Activated naive CD8-positive, alpha-beta T cell treated with anti-CD3 and anti-CD28 coated beads, Interleukin-2, amount 50 U/mL, for 16 hours (primary cell): ENCODE data around the gene CENPVL1.
A peak's percentile ranks its signal among the peaks of the same experiment; 100 is the strongest.
"Not testable (repeated sequence)": the region's sequence is repeated elsewhere in the genome, so short reads cannot be mapped to it uniquely, and the experiment has no call there.

ENCODE experiments used
- DNase-seq: peaks from one replicate; pipeline ENCODE4 v3.0.0-alpha.2; 2020; ENCODE audit warnings: low read depth, low spot score

The CENPVL1 gene

GRCh38 chrX:51710277-51711164 lies at the start of gene CENPVL1:
Gene CENPVL1 (plus strand): TSS chrX:51710512. CDS start chrX:51710512, 0 bp downstream.
- DNase-seq, result not testable (repeated sequence)

GRCh38 chrX:51665981-51666380 lies 44.3 kb upstream of the CENPVL1 start:
- no peak for DNase-seq

GRCh38 chrX:51679689-51680433 lies 30.5 kb upstream of the CENPVL1 start:
- DNase-seq, result not testable (repeated sequence)

- DNase-seq, result not testable (repeated sequence)
Observed at GRCh38 chrX:51681808-51682719, 28.2 kb upstream of the CENPVL1 start.

- not testable (repeated sequence) for DNase-seq
Observed at GRCh38 chrX:51682720-51683062, 27.6 kb upstream of the CENPVL1 start, which contains the start of gene CENPVL2. Gene CENPVL2 (minus strand): TSS chrX:51682831. CDS start chrX:51682831, 0 bp downstream.

- DNase-seq, result no peak
Observed at GRCh38 chrX:51694254-51694653, 16.1 kb upstream of the CENPVL1 start.

GRCh38 chrX:51697397-51697796 lies 12.9 kb upstream of the CENPVL1 start:
- DNase-seq, result no peak

GRCh38 chrX:51712943-51713647 lies 2.8 kb downstream of the CENPVL1 start:
- DNase-seq, result not testable (repeated sequence)

- DNase-seq, result no peak
Observed at GRCh38 chrX:51728202-51728601, 17.9 kb downstream of the CENPVL1 start.

GRCh38 chrX:51737091-51737490 lies 26.8 kb downstream of the CENPVL1 start:
- DNase-seq, result no peak

- DNase-seq, result no peak
Observed at GRCh38 chrX:51742586-51742985, 32.3 kb downstream of the CENPVL1 start.

- peak; percentile 13 for DNase-seq
Observed at GRCh38 chrX:51743179-51743957, 33.1 kb downstream of the CENPVL1 start, which contains the start of gene GSPT2. Gene GSPT2 (plus strand): TSS chrX:51743442. CDS start chrX:51743627, 185 bp downstream.

GRCh38 chrX:51747671-51748070 lies 37.4 kb downstream of the CENPVL1 start:
- DNase-seq, result no peak

GRCh38 chrX:51759055-51759839 lies 48.9 kb downstream of the CENPVL1 start:
- DNase-seq, result no peak

- DNase-seq, result no peak
Observed at GRCh38 chrX:51760657-51761056, 50.3 kb downstream of the CENPVL1 start.
